DOHH2 (cell line): ENCODE measurements around the gene BIVM.

Experiments used
- H3F3A ChIP-seq: fragments of 200-600 bp; sonication (generic), shearing (Covaris generic); 2 replicates; pipeline ENCODE4 v1.6.0; 2016; ENCODE audit warnings: antibody characterized with exemption, mild to moderate bottlenecking; ENCODE audit not compliant: control insufficient read depth, insufficient read depth
- H3K27ac ChIP-seq: fragments of 200-600 bp; sonication (generic); 2 replicates; pipeline ENCODE4 v1.5.1; 2014; ENCODE audit warnings: low read depth, mild to moderate bottlenecking, low read length, moderate library complexity
- H3K27me3 ChIP-seq: fragments of 200-600 bp; sonication (generic); 2 replicates; pipeline ENCODE4 v1.6.1; 2014; ENCODE audit warnings: mild to moderate bottlenecking, low read length, mixed read lengths; ENCODE audit not compliant: control insufficient read depth
- H3K36me3 ChIP-seq: fragments of 200-600 bp; sonication (generic); 2 replicates; pipeline ENCODE4 v1.6.1; 2014; ENCODE audit warnings: mild to moderate bottlenecking, low read length, moderate library complexity, mixed read lengths; ENCODE audit not compliant: control insufficient read depth
- H3K4me1 ChIP-seq: fragments of 200-600 bp; sonication (generic); 2 replicates; pipeline ENCODE4 v1.6.1; 2014; ENCODE audit warnings: mild to moderate bottlenecking, low read length, mixed read lengths; ENCODE audit not compliant: control insufficient read depth
- H3K4me2 ChIP-seq: fragments of 200-600 bp; sonication (generic); 2 replicates; pipeline ENCODE4 v1.6.0; 2014; ENCODE audit warnings: mild to moderate bottlenecking, low read length, moderate library complexity
- H3K4me3 ChIP-seq: fragments of 200-600 bp; sonication (generic); 2 replicates; pipeline ENCODE4 v1.5.1; 2014; ENCODE audit warnings: mild to moderate bottlenecking, low read length, mixed read lengths
- H3K79me2 ChIP-seq: fragments of 200-600 bp; sonication (generic); 2 replicates; pipeline ENCODE4 v1.6.1; 2014; ENCODE audit warnings: mild to moderate bottlenecking, low read length, mixed read lengths; ENCODE audit not compliant: control insufficient read depth
- H3K9me2 ChIP-seq: fragments of 200-600 bp; sonication (generic); replicated peaks from 2 replicates; pipeline ENCODE4 v1.6.1; 2014; ENCODE audit warnings: mild to moderate bottlenecking, low read length, mixed read lengths; ENCODE audit not compliant: control insufficient read depth
- H3K9me3 ChIP-seq: fragments of 200-600 bp; sonication (generic); 2 replicates; pipeline ENCODE4 v1.6.1; 2014; ENCODE audit warnings: antibody characterized with exemption, low read length, mixed read lengths; ENCODE audit not compliant: control insufficient read depth, insufficient read depth
- H4K20me1 ChIP-seq: fragments of 200-600 bp; sonication (generic); 2 replicates; pipeline ENCODE4 v1.6.0; 2014; ENCODE audit warnings: low read depth, mild to moderate bottlenecking, antibody characterized with exemption, low read length, moderate library complexity; ENCODE audit not compliant: control insufficient read depth, insufficient read depth
- CTCF ChIP-seq: fragments of 200-600 bp; sonication (generic); IDR thresholded peaks from one replicate; pipeline ENCODE4 v1.5.1; 2014; ENCODE audit warnings: antibody characterized with exemption, mild to moderate bottlenecking, low read depth, low read length; ENCODE audit not compliant: poor library complexity, severe bottlenecking
- EZH2phosphoT487 ChIP-seq: fragments of 200-600 bp; sonication (generic); IDR thresholded peaks from 2 replicates; pipeline ENCODE4 v1.6.1; 2017; ENCODE audit warnings: borderline replicate concordance, mild to moderate bottlenecking, antibody characterized with exemption, low read length, moderate library complexity, mixed read lengths

BIVM gene

GRCh38 chr13:102847272-102848234 lies 48.6 kb downstream of the BIVM start:
- Histone ChIP-seq H3K27me3 (no peaks in the 10 kb centered on the region), H3K27ac (peak overlapping the region; percentile 93), H3K79me2 (peaks cover 58% of the 10 kb centered on the region)

GRCh38 chr13:102848956-102849355 lies 50.0 kb downstream of the BIVM start:
- Histone ChIP-seq H3K36me3 (peaks cover 22% of the 10 kb centered on the region), H3K9me2 (no peaks in the 10 kb centered on the region), H3K79me2 (peaks cover 58% of the 10 kb centered on the region), H3F3A (peaks cover 9% of the 10 kb centered on the region; the same call in 1 of the 2 replicates), H4K20me1 (no peaks in the 10 kb centered on the region), H3K4me3 (no peak overlapping the region), H3K27me3 (no peaks in the 10 kb centered on the region), H3K4me2 (no peak overlapping the region), H3K4me1 (peaks cover 17% of the 10 kb centered on the region), H3K27ac (no peak overlapping the region), H3K9me3 (no peaks in the 10 kb centered on the region)
- TF ChIP-seq CTCF (no peak), EZH2phosphoT487 (no peak)

More at GRCh38 chr13:102847272-102848234, 48.6 kb downstream of the BIVM start:
- Histone ChIP-seq H3K36me3 (peaks cover 12% of the 10 kb centered on the region), H3K4me3 (peak overlapping the region; percentile 94), H3F3A (peaks cover 9% of the 10 kb centered on the region; the same call in 1 of the 2 replicates), H3K9me2 (no peaks in the 10 kb centered on the region), H3K4me2 (peak overlapping the region; percentile 78), H4K20me1 (no peaks in the 10 kb centered on the region), H3K9me3 (no peaks in the 10 kb centered on the region), H3K4me1 (peaks cover 17% of the 10 kb centered on the region)
- no peak for TF ChIP-seq EZH2phosphoT487
- TF ChIP-seq CTCF, result peak; percentile 77

GRCh38 chr13:102852556-102852955 lies 53.6 kb downstream of the BIVM start:
- Histone ChIP-seq H3K4me2 (no peak overlapping the region), H4K20me1 (no peaks in the 10 kb centered on the region), H3K79me2 (peaks cover 32% of the 10 kb centered on the region), H3K27me3 (no peaks in the 10 kb centered on the region), H3K4me3 (no peak overlapping the region), H3K27ac (no peak overlapping the region), H3K9me2 (no peaks in the 10 kb centered on the region), H3F3A (no peaks in the 10 kb centered on the region), H3K36me3 (peaks cover 49% of the 10 kb centered on the region), H3K9me3 (no peaks in the 10 kb centered on the region), H3K4me1 (peaks cover 8% of the 10 kb centered on the region)
- TF ChIP-seq CTCF, result no peak
- TF ChIP-seq EZH2phosphoT487, result no peak
